H9 (cell line): ENCODE measurements around the gene PDPK1. TPM values are rescaled to one million over a fixed set of nuclear protein-coding genes. Genes with fewer than 3 reads are reported as not detected.

Experiments used
- DNase-seq: peaks from one replicate; pipeline ENCODE4 v3.0.0-alpha.2; 2017
- H2AFZ ChIP-seq: one replicate; pipeline ENCODE4 v1.6.1; 2013; ENCODE audit warnings: mild to moderate bottlenecking, low read length, control low read depth, moderate library complexity
- H2AK5ac ChIP-seq: 2 replicates; pipeline ENCODE4 v1.6.1; 2013; ENCODE audit warnings: low read length, control low read depth, mixed read lengths; ENCODE audit not compliant: insufficient read length
- H2BK120ac ChIP-seq: one replicate; pipeline ENCODE4 v1.6.1; 2013; ENCODE audit warnings: low read depth, mild to moderate bottlenecking, low read length, control low read depth, inconsistent platforms; ENCODE audit not compliant: poor library complexity, severe bottlenecking
- H2BK12ac ChIP-seq: 2 replicates; pipeline ENCODE4 v1.6.1; 2013; ENCODE audit warnings: low read length, control low read depth, mixed read lengths, low read depth; ENCODE audit not compliant: insufficient read length
- H2BK15ac ChIP-seq: 2 replicates; pipeline ENCODE4 v1.6.1; 2013; ENCODE audit warnings: low read depth, low read length, control low read depth
- H2BK20ac ChIP-seq: one replicate; pipeline ENCODE4 v1.6.1; 2013; ENCODE audit warnings: low read depth, mild to moderate bottlenecking, low read length, control low read depth, inconsistent platforms; ENCODE audit not compliant: poor library complexity, severe bottlenecking
- H2BK5ac ChIP-seq: 2 replicates; pipeline ENCODE4 v1.6.1; 2013; ENCODE audit warnings: low read length, control low read depth, mixed read lengths; ENCODE audit not compliant: insufficient read length
- H3K14ac ChIP-seq: 2 replicates; pipeline ENCODE4 v1.6.1; 2013; ENCODE audit warnings: low read length, control low read depth; ENCODE audit not compliant: insufficient read depth
- H3K18ac ChIP-seq: 2 replicates; pipeline ENCODE4 v1.6.1; 2013; ENCODE audit warnings: low read depth, mild to moderate bottlenecking, mixed read lengths, low read length, control low read depth; ENCODE audit not compliant: insufficient read length
- H3K23ac ChIP-seq: 2 replicates; pipeline ENCODE4 v1.6.1; 2013; ENCODE audit warnings: low read length, control low read depth, mixed read lengths, low read depth; ENCODE audit not compliant: insufficient read length
- H3K23me2 ChIP-seq: 2 replicates; pipeline ENCODE4 v1.6.1; 2013; ENCODE audit warnings: low read depth, mild to moderate bottlenecking, mixed read lengths, low read length, control low read depth; ENCODE audit not compliant: insufficient read length, poor library complexity, severe bottlenecking
- H3K27ac ChIP-seq: 2 replicates; pipeline ENCODE4 v1.5.1; 2013; ENCODE audit warnings: low read length, control low read depth, mixed read lengths, low read depth; ENCODE audit not compliant: insufficient read length
- H3K27me3 ChIP-seq: 2 replicates; pipeline ENCODE4 v1.6.1; 2013; ENCODE audit warnings: low read length, control low read depth, inconsistent platforms; ENCODE audit not compliant: insufficient read depth
- H3K4ac ChIP-seq: 2 replicates; pipeline ENCODE4 v1.6.1; 2013; ENCODE audit warnings: low read depth, mild to moderate bottlenecking, control low read depth, inconsistent platforms, low read length, moderate library complexity
- H3K4me1 ChIP-seq: 2 replicates; pipeline ENCODE4 v1.6.1; 2013; ENCODE audit warnings: low read length, control low read depth, inconsistent platforms; ENCODE audit not compliant: insufficient read depth
- H3K4me2 ChIP-seq: 2 replicates; pipeline ENCODE4 v1.6.1; 2013; ENCODE audit warnings: low read length, control low read depth, mixed read lengths; ENCODE audit not compliant: insufficient read length, insufficient read depth
- H3K56ac ChIP-seq: 2 replicates; pipeline ENCODE4 v1.6.1; 2013; ENCODE audit warnings: low read depth, mild to moderate bottlenecking, mixed read lengths, low read length, control low read depth; ENCODE audit not compliant: insufficient read length
- H3K79me1 ChIP-seq: 2 replicates; pipeline ENCODE4 v1.6.1; 2013; ENCODE audit warnings: low read depth, mild to moderate bottlenecking, moderate library complexity, low read length, control low read depth, inconsistent platforms; ENCODE audit not compliant: insufficient read depth, poor library complexity, severe bottlenecking
- H3K79me2 ChIP-seq: 2 replicates; pipeline ENCODE4 v1.6.1; 2013; ENCODE audit warnings: low read length, control low read depth, inconsistent platforms; ENCODE audit not compliant: insufficient read depth
- H3K9ac ChIP-seq: 2 replicates; pipeline ENCODE4 v1.6.1; 2013; ENCODE audit warnings: low read length, control low read depth, mixed read lengths; ENCODE audit not compliant: insufficient read length; ENCODE audit errors: extremely low read depth
- H3K9me3 ChIP-seq: one replicate; pipeline ENCODE4 v1.6.1; 2013; ENCODE audit warnings: low read depth, low read length, inconsistent platforms; ENCODE audit not compliant: control insufficient read depth
- H3T11ph ChIP-seq: one replicate; pipeline ENCODE4 v1.6.1; 2013; ENCODE audit warnings: mild to moderate bottlenecking, low read length, control low read depth, inconsistent platforms
- H4K20me1 ChIP-seq: one replicate; pipeline ENCODE4 v1.6.1; 2013; ENCODE audit not compliant: control insufficient read depth, insufficient read length, insufficient read depth
- H4K5ac ChIP-seq: 2 replicates; pipeline ENCODE4 v1.6.1; 2013; ENCODE audit warnings: low read depth, mild to moderate bottlenecking, mixed read lengths, low read length, control low read depth; ENCODE audit not compliant: insufficient read length
- H4K8ac ChIP-seq: replicated peaks from 2 replicates; pipeline ENCODE4 v1.6.1; 2013; ENCODE audit warnings: low read length, control low read depth, mixed read lengths, low read depth; ENCODE audit not compliant: insufficient read length
- H4K91ac ChIP-seq: 2 replicates; pipeline ENCODE4 v1.6.1; 2013; ENCODE audit warnings: low read depth, mild to moderate bottlenecking, moderate library complexity, mixed read lengths, low read length, control low read depth; ENCODE audit not compliant: insufficient read length
- H3K27ac Mint-ChIP-seq, 3 experiments: 2 replicates in 2 of 3; 3 replicates in 1 of 3; pipeline ENCODE4 v1.8.0; 2020 to 2021; ENCODE audit warnings: mixed read lengths in 3 of 3, mild to moderate bottlenecking in 1 of 3, moderate library complexity in 1 of 3
- H3K27me3 Mint-ChIP-seq: 2 replicates; pipeline ENCODE4 v1.8.0; 2021; ENCODE audit warnings: low read depth, mild to moderate bottlenecking, moderate library complexity, mixed read lengths
- H3K36me3 Mint-ChIP-seq, 3 experiments: 2 replicates in 2 of 3; 3 replicates in 1 of 3; pipeline ENCODE4 v1.8.0; 2020 to 2021; ENCODE audit warnings: low read depth in 3 of 3, mixed read lengths in 3 of 3; ENCODE audit not compliant: insufficient read depth in 1 of 3
- H3K4me1 Mint-ChIP-seq, 2 experiments: 2 replicates each; pipeline ENCODE4 v1.8.0; 2020; ENCODE audit warnings: mixed read lengths in 2 of 2
- H3K4me3 Mint-ChIP-seq, 2 experiments: 2 replicates in 1 of 2; 3 replicates in 1 of 2; pipeline ENCODE4 v1.8.0; 2020 to 2021; ENCODE audit warnings: mild to moderate bottlenecking in 2 of 2, mixed read lengths in 2 of 2, moderate library complexity in 1 of 2
- H3K9me3 Mint-ChIP-seq, 2 experiments: 2 replicates in 1 of 2; 3 replicates in 1 of 2; pipeline ENCODE4 v1.8.0; 2020; ENCODE audit warnings: mild to moderate bottlenecking in 2 of 2, mixed read lengths in 2 of 2, moderate library complexity in 1 of 2
- CTCF ChIP-seq: fragments of 200-600 bp; sonication (generic); conservative IDR thresholded peaks from 3 replicates; pipeline ENCODE4 v1.8.0; 2021; ENCODE audit warnings: antibody characterized with exemption, mild to moderate bottlenecking
- WGBS: extraction: QIAGEN DNeasy Blood & Tissue Kit; methylation state at CpG from one replicate; pipeline ENCODE4 v1.1.7; 2013; ENCODE audit warnings: missing lambda C conversion rate, low lambda C conversion rate, mixed read lengths; ENCODE audit not compliant: insufficient read length; ENCODE audit errors: extremely low coverage; 5-methylcytosine and 5-hydroxymethylcytosine counted together
- total RNA-seq: library from RNA; stranded (reverse); gene quantifications from 2 replicates; pipeline ENCODE4 v1.2.1, GENCODE V29; 2021

PDPK1 gene
- total RNA-seq, 1 experiment from 2014 or later, result 32.8 TPM

DNA sequence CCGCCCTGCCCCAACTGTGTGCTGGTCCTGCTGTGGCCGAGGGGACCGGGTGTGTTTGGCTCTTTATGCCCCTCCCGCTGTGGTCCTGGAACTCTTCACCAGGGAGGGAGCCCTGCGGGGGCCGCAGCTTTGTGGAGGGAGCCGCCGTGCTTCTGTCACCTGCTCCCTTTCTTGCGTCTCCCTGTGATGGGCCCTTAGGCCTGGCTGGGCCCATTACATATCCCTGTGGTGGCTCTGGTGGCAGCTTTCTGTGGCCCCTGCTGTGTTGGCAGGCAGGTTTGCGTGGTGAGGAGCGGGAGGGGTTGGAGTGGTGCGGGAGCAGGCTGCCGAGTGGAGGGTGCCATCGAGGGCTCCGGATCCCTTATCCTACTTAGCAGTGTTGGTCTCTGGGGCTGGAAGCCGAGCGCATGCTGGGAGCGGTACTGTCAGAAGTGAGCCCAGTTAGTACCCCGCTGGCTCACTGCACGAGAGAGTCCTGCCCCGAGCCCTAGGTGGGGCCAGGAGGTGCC, 60.4 kb downstream of the PDPK1 start:
- Histone ChIP-seq H3K18ac (no peak overlapping the region), H2BK5ac (no peak overlapping the region), H2BK20ac (no peak overlapping the region), H2BK12ac (no peak overlapping the region), H3K23me2 (no peaks in the 10 kb centered on the region), H2BK120ac (no peak overlapping the region), H3K4me1 (no peaks in the 10 kb centered on the region), H3K23ac (no peak overlapping the region), H3K79me1 (no peaks in the 10 kb centered on the region), H3K14ac (no peak overlapping the region), H3K79me2 (no peaks in the 10 kb centered on the region), H4K8ac (no peak overlapping the region), H3K56ac (no peak overlapping the region), H3K4me2 (no peak overlapping the region), H4K91ac (no peak overlapping the region), H2AK5ac (no peak overlapping the region), H2AFZ (no peak overlapping the region), H3T11ph (no peak overlapping the region), H4K5ac (no peak overlapping the region), H4K20me1 (no peaks in the 10 kb centered on the region), H3K9me3 (no peaks in the 10 kb centered on the region), H3K4ac (no peak overlapping the region), H3K27me3 (no peaks in the 10 kb centered on the region), H3K9ac (no peak overlapping the region), H2BK15ac (no peak overlapping the region), H3K27ac (no peak overlapping the region)
- Mint-ChIP-seq H3K9me3 (no peaks in the 10 kb centered on the region), H3K27me3 (no peaks in the 10 kb centered on the region), H3K27ac (no peak overlapping the region), H3K36me3 (peaks cover 0 to 22% (median 19%) of the 10 kb centered on the region in 3 experiments; a peak in 4 of 7 replicates), H3K4me3 (no peak overlapping the region), H3K4me1 (peaks cover 0 to 2% of the 10 kb centered on the region in 2 experiments; a peak in 1 of 4 replicates)
- WGBS, result no CpG with 5 or more reads among the region's 21 CpGs
- no peak for TF ChIP-seq CTCF
- peak; percentile 21 for DNase-seq
